Ishikawa (cell line): Measurements from ENCODE around the gene MRPL36.

Source experiments
- CEBPB ChIP-seq: IDR thresholded peaks from 2 replicates; pipeline ENCODE4 v1.6.1; 2012
- EGR1 ChIP-seq: IDR thresholded peaks from 2 replicates; pipeline ENCODE4 v1.6.1; 2012
- EP300 ChIP-seq: IDR thresholded peaks from 2 replicates; pipeline ENCODE4 v1.6.1; 2012; ENCODE audit warnings: borderline replicate concordance
- FOXM1 ChIP-seq: IDR thresholded peaks from 2 replicates; pipeline ENCODE4 v1.6.1; 2012; ENCODE audit warnings: low read depth, borderline replicate concordance
- RAD21 ChIP-seq: IDR thresholded peaks from 2 replicates; pipeline ENCODE4 v1.6.1; 2012; ENCODE audit warnings: low read depth
- REST ChIP-seq: IDR thresholded peaks from 2 replicates; pipeline ENCODE4 v1.6.1; 2012; ENCODE audit warnings: low read depth, mild to moderate bottlenecking
- TAF1 ChIP-seq: IDR thresholded peaks from 2 replicates; pipeline ENCODE4 v1.6.1; 2012; ENCODE audit warnings: low read depth, mild to moderate bottlenecking
- TCF12 ChIP-seq: IDR thresholded peaks from 2 replicates; pipeline ENCODE4 v1.6.1; 2012; ENCODE audit warnings: low read depth
- YY1 ChIP-seq: IDR thresholded peaks from 2 replicates; pipeline ENCODE4 v1.6.1; 2012; ENCODE audit warnings: low read depth

- TF ChIP-seq FOXM1 (no peak), CEBPB (no peak), EP300 (no peak), TCF12 (no peak), YY1 (no peak), RAD21 (no peak), REST (no peak), EGR1 (no peak), TAF1 (no peak)
Measured at GRCh38 chr5:1763960-1764605, 35.6 kb downstream of the MRPL36 start.
